Loucy (cell line): ENCODE results near the gene NFKBIZ.

Experiments used
- H2AFZ ChIP-seq: fragments of 200-600 bp; sonication (generic); 2 replicates; pipeline ENCODE4 v1.6.0; 2016; ENCODE audit warnings: antibody characterized with exemption, mild to moderate bottlenecking, low read length, moderate library complexity
- H3F3A ChIP-seq: fragments of 200-600 bp; 2 replicates; pipeline ENCODE4 v1.6.0; 2016; ENCODE audit warnings: antibody characterized with exemption, low read depth, mild to moderate bottlenecking
- H3K27me3 ChIP-seq: fragments of 200-600 bp; sonication (generic); 2 replicates; pipeline ENCODE4 v1.6.1; 2014; ENCODE audit warnings: low read length, mild to moderate bottlenecking; ENCODE audit not compliant: insufficient read depth, poor library complexity, severe bottlenecking
- H3K36me3 ChIP-seq: fragments of 200-600 bp; sonication (generic); 2 replicates; pipeline ENCODE4 v1.6.1; 2016; ENCODE audit warnings: low read length; ENCODE audit not compliant: insufficient read depth
- H3K4me1 ChIP-seq: fragments of 200-600 bp; sonication (generic); 2 replicates; pipeline ENCODE4 v1.5.1; 2014; ENCODE audit warnings: low read length, mild to moderate bottlenecking; ENCODE audit not compliant: insufficient read depth, poor library complexity, severe bottlenecking
- H3K4me2 ChIP-seq: fragments of 200-600 bp; sonication (generic); 2 replicates; pipeline ENCODE4 v1.6.0; 2014; ENCODE audit warnings: antibody characterized with exemption, low read length, low read depth, mild to moderate bottlenecking; ENCODE audit not compliant: poor library complexity, severe bottlenecking
- H3K4me3 ChIP-seq: fragments of 200-600 bp; sonication (generic); 2 replicates; pipeline ENCODE4 v1.5.1; 2014; ENCODE audit warnings: low read length, mild to moderate bottlenecking, mixed read lengths; ENCODE audit not compliant: poor library complexity, severe bottlenecking
- H3K79me2 ChIP-seq: fragments of 200-600 bp; sonication (generic); 2 replicates; pipeline ENCODE4 v1.6.1; 2014; ENCODE audit warnings: low read length; ENCODE audit not compliant: insufficient read depth
- H3K9ac ChIP-seq: fragments of 200-600 bp; sonication (generic); 2 replicates; pipeline ENCODE4 v1.6.0; 2014; ENCODE audit warnings: mild to moderate bottlenecking, low read depth, low read length, moderate library complexity; ENCODE audit not compliant: poor library complexity, severe bottlenecking
- H3K9me2 ChIP-seq: fragments of 200-600 bp; sonication (generic); replicated peaks from 2 replicates; pipeline ENCODE4 v1.6.1; 2016; ENCODE audit warnings: low read depth, low read length, mixed read lengths
- H3K9me3 ChIP-seq: fragments of 200-600 bp; sonication (generic); 2 replicates; pipeline ENCODE4 v1.6.1; 2014; ENCODE audit warnings: mild to moderate bottlenecking, antibody characterized with exemption, low read length, low read depth; ENCODE audit not compliant: insufficient read depth
- H4K20me1 ChIP-seq: fragments of 200-600 bp; sonication (generic); 2 replicates; pipeline ENCODE4 v1.6.0; 2014; ENCODE audit warnings: antibody characterized with exemption, low read length, mild to moderate bottlenecking; ENCODE audit not compliant: insufficient read depth, poor library complexity, severe bottlenecking
- CTCF ChIP-seq: fragments of 200-600 bp; sonication (generic); conservative IDR thresholded peaks from 2 replicates; pipeline ENCODE4 v1.5.1; 2014; ENCODE audit warnings: mild to moderate bottlenecking, antibody characterized with exemption, low read length
- EZH2phosphoT487 ChIP-seq: fragments of 200-600 bp; IDR thresholded peaks from 2 replicates; pipeline ENCODE4 v1.6.1; 2018; ENCODE audit warnings: antibody characterized with exemption, mild to moderate bottlenecking, moderate library complexity, borderline replicate concordance

Gene NFKBIZ

GRCh38 chr3:101829874-101830273, 19.4 kb upstream of the NFKBIZ start:
- Histone ChIP-seq H3K79me2 (peaks cover 66% of the 10 kb centered on the region), H3K9ac (peak overlapping the region; percentile 83), H3K9me2 (no peaks in the 10 kb centered on the region), H3K4me2 (peak overlapping the region; percentile 78), H3K4me3 (peak overlapping the region; percentile 78), H3K4me1 (peaks cover 61% of the 10 kb centered on the region), H3F3A (no peaks in the 10 kb centered on the region), H2AFZ (no peak overlapping the region), H3K27me3 (no peaks in the 10 kb centered on the region), H3K9me3 (no peaks in the 10 kb centered on the region), H3K36me3 (no peaks in the 10 kb centered on the region), H4K20me1 (no peaks in the 10 kb centered on the region)
- TF ChIP-seq CTCF (no peak), EZH2phosphoT487 (no peak)

GRCh38 chr3:101833446-101833974, 15.8 kb upstream of the NFKBIZ start:
- Histone ChIP-seq H3K9ac (peak overlapping the region; percentile 51), H3K9me3 (no peaks in the 10 kb centered on the region), H4K20me1 (no peaks in the 10 kb centered on the region), H3K9me2 (no peaks in the 10 kb centered on the region), H3K4me3 (peak overlapping the region; percentile 50), H3K4me1 (peaks cover 77% of the 10 kb centered on the region), H3K27me3 (no peaks in the 10 kb centered on the region), H3K4me2 (peak overlapping the region; percentile 67), H3K79me2 (peaks cover 87% of the 10 kb centered on the region), H2AFZ (no peak overlapping the region), H3K36me3 (no peaks in the 10 kb centered on the region), H3F3A (no peaks in the 10 kb centered on the region)
- no peak for TF ChIP-seq EZH2phosphoT487
- TF ChIP-seq CTCF, result no peak

GRCh38 chr3:101835676-101836075, 13.6 kb upstream of the NFKBIZ start:
- peak overlapping the region; percentile 15 for H3K4me3 ChIP-seq
- no peaks in the 10 kb centered on the region for H3F3A ChIP-seq
- H3K36me3 ChIP-seq, result no peaks in the 10 kb centered on the region
- TF ChIP-seq EZH2phosphoT487 (no peak), CTCF (no peak)
- no peak overlapping the region for H2AFZ ChIP-seq
- peaks cover 78% of the 10 kb centered on the region for H3K4me1 ChIP-seq
- no peaks in the 10 kb centered on the region for H4K20me1 ChIP-seq
- peak overlapping the region; percentile 48 for H3K4me2 ChIP-seq
- peak overlapping the region; percentile 9 for H3K9ac ChIP-seq
- H3K79me2 ChIP-seq, result peaks cover 81% of the 10 kb centered on the region
- H3K9me2 ChIP-seq, result no peaks in the 10 kb centered on the region
- H3K9me3 ChIP-seq, result no peaks in the 10 kb centered on the region
- no peaks in the 10 kb centered on the region for H3K27me3 ChIP-seq
